ENCODE data around the gene HSF2.
"Not testable (repeated sequence)": the region's sequence is repeated elsewhere in the genome, so short reads cannot be mapped to it uniquely, and the experiment has no call there.

HSF2 gene

DNA sequence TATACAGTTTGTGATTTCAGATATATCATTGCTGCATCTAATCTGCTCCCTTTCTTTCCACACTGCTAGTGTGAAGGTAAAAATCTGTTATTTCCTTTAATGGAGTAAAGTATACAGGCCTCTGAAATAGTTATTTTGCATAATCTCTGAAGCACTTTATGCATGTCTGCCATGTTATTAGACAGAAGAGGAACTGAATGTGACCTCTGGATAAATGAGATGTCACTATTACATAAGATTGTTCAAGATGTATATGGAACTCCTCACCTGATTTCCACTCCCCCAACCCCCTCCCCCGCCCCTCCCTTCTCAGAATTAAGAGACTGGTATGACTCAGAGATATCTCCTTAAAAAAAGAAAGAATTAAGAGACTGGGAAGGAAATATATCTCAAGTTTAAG, 45.8 kb downstream of the HSF2 start:
- in situ Hi-C loops (cut with MboI; ENCODE audit: low sequenced_read_pairs) = no loop called here

GRCh38 chr6:122449069-122449468, 49.6 kb downstream of the HSF2 start:
- in situ Hi-C loops (cut with MboI; ENCODE audit: low sequenced_read_pairs) = no loop called here

DNA sequence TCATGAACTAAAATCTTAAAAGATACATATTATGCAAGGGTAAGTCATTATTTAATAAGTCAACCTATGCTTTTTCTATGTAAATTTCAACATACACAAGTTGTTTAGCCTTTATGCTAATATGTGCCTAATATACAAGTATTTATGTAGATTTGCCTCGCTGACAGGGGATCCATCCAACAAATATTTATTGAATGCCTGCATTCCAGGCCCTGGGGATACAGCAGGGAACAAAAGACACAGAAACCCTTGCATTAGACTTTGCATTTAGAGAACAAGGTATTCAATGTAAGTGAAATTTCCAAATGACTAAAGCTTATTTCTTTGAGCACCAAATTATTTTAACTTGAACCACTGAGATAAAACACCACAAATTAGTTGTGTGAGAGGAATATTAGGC, 53.1 kb downstream of the HSF2 start:
- in situ Hi-C loops (cut with MboI; ENCODE audit: low sequenced_read_pairs) = no loop called here

- in situ Hi-C loops (cut with MboI; ENCODE audit: low sequenced_read_pairs) = no loop called here
Observed at GRCh38 chr6:122454673-122455072, 55.2 kb downstream of the HSF2 start.

- in situ Hi-C loops (cut with MboI; ENCODE audit: low sequenced_read_pairs) = not testable (repeated sequence)
Observed at GRCh38 chr6:122455116-122455515, 55.7 kb downstream of the HSF2 start.

DNA sequence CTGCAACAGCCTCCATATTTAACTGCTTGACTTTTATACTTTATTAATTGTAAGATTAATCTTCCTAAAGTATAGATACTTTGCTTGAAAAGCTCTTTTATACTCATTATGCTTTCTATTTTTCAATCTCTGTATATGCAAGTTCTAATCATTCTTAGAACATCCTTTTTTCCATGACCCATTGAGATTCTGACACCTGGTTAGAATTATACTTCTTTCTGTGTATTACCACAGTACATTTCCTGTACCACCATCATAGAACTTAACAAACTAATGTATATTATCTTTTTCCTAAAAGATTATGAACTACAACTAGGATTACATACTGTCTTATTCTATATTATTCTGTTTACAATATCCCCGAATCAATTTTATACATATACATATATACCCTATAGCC, 58.6 kb downstream of the HSF2 start:
- in situ Hi-C loops (cut with MboI; ENCODE audit: low sequenced_read_pairs) = no loop called here

- in situ Hi-C loops (cut with MboI; ENCODE audit: low sequenced_read_pairs) = no loop called here
Observed at GRCh38 chr6:122459240-122459639, 59.8 kb downstream of the HSF2 start.

GRCh38 chr6:122459865-122460416, 60.5 kb downstream of the HSF2 start:
- in situ Hi-C loops (cut with MboI; ENCODE audit: low sequenced_read_pairs) = loop anchor here (10.0 kb wide), 1 partner anchor 255 kb away; no protein-coding TSS in a partner anchor

DNA sequence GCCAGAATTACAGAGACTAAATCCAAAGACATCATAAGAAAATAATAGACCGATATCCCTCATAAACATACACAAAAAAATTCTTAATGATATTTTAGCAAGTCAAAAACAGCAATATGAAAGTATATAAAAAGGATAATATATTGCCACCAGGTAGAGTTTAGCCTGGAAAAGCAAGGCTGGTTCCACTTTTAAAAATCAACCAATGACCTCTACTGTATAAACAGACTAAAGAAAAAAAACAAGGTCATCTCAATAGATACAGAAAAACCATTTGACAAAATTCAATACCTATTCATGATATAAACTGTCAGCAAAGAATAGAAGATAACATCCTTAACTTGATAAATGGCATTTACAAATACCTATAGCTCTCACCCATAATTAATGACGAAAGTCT, 62.4 kb downstream of the HSF2 start:
- in situ Hi-C loops (cut with MboI; ENCODE audit: low sequenced_read_pairs) = loop anchor here (10.0 kb wide), 1 partner anchor 253 kb away; no protein-coding TSS in a partner anchor

GRCh38 chr6:122471107-122472021, 71.9 kb downstream of the HSF2 start, which contains the start of gene SERINC1:
Gene SERINC1, minus strand, starts transcription at chr6:122471807. Its CDS starts 70 bp downstream, at chr6:122471737.
- in situ Hi-C loops (cut with MboI; ENCODE audit: low sequenced_read_pairs) = no loop called here

DNA sequence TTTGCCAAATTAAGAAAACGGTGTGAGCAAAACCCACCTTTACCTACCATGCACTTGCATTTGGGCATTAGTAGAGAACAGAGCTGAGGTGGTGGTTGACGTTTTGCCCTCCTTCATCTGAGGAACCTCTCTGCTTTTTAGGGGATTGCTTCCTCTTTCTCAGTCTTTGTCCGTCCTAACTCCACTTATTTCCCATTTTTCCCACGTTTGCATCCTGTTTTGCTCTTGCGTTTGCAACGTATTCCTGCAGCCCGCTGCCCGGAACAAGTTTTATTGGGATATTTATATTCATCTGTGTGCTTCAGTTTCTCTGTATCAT, 72.5 kb downstream of the HSF2 start:
- in situ Hi-C loops (cut with MboI; ENCODE audit: low sequenced_read_pairs) = no loop called here

DNA sequence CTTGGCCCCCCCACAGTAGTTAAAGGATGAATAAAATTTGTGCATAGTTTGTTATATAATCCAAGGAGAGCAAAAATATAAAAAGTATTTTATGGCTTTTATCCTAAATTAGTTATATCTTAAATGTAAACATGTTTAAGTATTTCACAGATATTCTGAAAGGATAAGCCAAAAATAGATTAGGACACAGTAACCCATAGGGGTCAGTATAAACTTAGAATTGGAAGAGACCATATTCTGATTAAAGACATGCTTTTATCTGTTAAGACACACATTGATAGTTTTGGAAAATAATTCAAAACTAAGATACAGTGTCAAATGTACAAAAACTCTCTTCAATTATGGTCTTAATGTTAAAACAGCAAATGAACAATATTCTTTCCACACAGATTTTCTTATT, 76.7 kb downstream of the HSF2 start:
- in situ Hi-C loops (cut with MboI; ENCODE audit: low sequenced_read_pairs) = loop anchor here (25.0 kb wide), 1 partner anchor 361 kb away; no protein-coding TSS in a partner anchor

- in situ Hi-C loops (cut with MboI; ENCODE audit: low sequenced_read_pairs) = loop anchor here (25.0 kb wide), 1 partner anchor 355 kb away; no protein-coding TSS in a partner anchor
Observed at GRCh38 chr6:122482750-122483080, 83.3 kb downstream of the HSF2 start.

All from HL-60/S4 treated with phorbol 12-myristate 13-acetate at 8.2 ng/mL for 4 days and 3 days (cell line).